GM23338 (cell line): ENCODE results near the gene KCNMA1.

ENCODE experiments used
- CREB1 ChIP-seq: fragments of 250-450 bp; sonication (Bioruptor Pico); IDR thresholded peaks from 2 replicates; pipeline ENCODE4 v1.5.0; 2020; ENCODE audit warnings: low read depth, mild to moderate bottlenecking, moderate library complexity
- CTCF ChIP-seq, 2 experiments: fragments of 200-600 bp in 1 of 2; sonication (generic) in 1 of 2; conservative IDR thresholded peaks; 2 replicates each; pipeline versions ENCODE4 v1.5.1 to v1.6.1; 2016 to 2017; ENCODE audit warnings: antibody characterized with exemption in 2 of 2, low read depth in 2 of 2, mild to moderate bottlenecking in 2 of 2, moderate library complexity in 1 of 2
- EZH2 ChIP-seq: fragments of 200-600 bp; sonication (generic); IDR thresholded peaks from one replicate; pipeline ENCODE4 v1.8.0; 2017; ENCODE audit warnings: antibody characterized with exemption, mild to moderate bottlenecking, low read depth; ENCODE audit not compliant: unreplicated experiment
- EZH2phosphoT487 ChIP-seq: fragments of 200-600 bp; sonication (generic); IDR thresholded peaks from one replicate; pipeline ENCODE4 v1.8.1; 2018; ENCODE audit warnings: antibody characterized with exemption; ENCODE audit not compliant: unreplicated experiment
- JUNB ChIP-seq: IDR thresholded peaks from one replicate; pipeline ENCODE4 v1.6.1; 2016; ENCODE audit warnings: antibody characterized with exemption; ENCODE audit not compliant: unreplicated experiment
- POLR2AphosphoS5 ChIP-seq: IDR thresholded peaks from 2 replicates; pipeline ENCODE4 v1.6.1; 2016; ENCODE audit warnings: antibody characterized with exemption, low read depth
- STAT1 ChIP-seq: IDR thresholded peaks from one replicate; pipeline ENCODE4 v1.6.1; 2016; ENCODE audit warnings: antibody characterized with exemption; ENCODE audit not compliant: unreplicated experiment
- ZNF331 ChIP-seq: fragments of 250-450 bp; sonication (Bioruptor Pico); IDR thresholded peaks from 2 replicates; pipeline ENCODE4 v1.5.0; 2020; ENCODE audit warnings: low read depth, mild to moderate bottlenecking, moderate library complexity
- TF ChIP-seq, protein P1 (sequence below): IDR thresholded peaks from one replicate; pipeline ENCODE4 v1.6.1; 2018; ENCODE audit warnings: antibody characterized with exemption; ENCODE audit not compliant: unreplicated experiment
- TF ChIP-seq, protein P2 (sequence below): fragments of 250-450 bp; sonication (Bioruptor Pico); IDR thresholded peaks from 2 replicates; pipeline ENCODE4 v1.5.0; 2020; ENCODE audit warnings: mild to moderate bottlenecking, moderate library complexity
- TF ChIP-seq, protein P3 (sequence below): IDR thresholded peaks from 2 replicates; pipeline ENCODE4 v1.6.1; 2016; ENCODE audit warnings: antibody characterized with exemption

GRCh38 chr10:77135555-77135954 is 502.1 kb downstream of the KCNMA1 start:
- no peak for TF ChIP-seq CTCF (conservative IDR thresholded peaks at IDR 0.05; ENCODE audit: low read depth in 2 of 2)
- TF ChIP-seq EZH2phosphoT487: no peak
- TF ChIP-seq POLR2AphosphoS5: no peak
- TF ChIP-seq EZH2: no peak
- TF ChIP-seq CREB1 (CRISPR knock-in tag): no peak
- no peak for TF ChIP-seq STAT1
- TF ChIP-seq, protein P1, sequence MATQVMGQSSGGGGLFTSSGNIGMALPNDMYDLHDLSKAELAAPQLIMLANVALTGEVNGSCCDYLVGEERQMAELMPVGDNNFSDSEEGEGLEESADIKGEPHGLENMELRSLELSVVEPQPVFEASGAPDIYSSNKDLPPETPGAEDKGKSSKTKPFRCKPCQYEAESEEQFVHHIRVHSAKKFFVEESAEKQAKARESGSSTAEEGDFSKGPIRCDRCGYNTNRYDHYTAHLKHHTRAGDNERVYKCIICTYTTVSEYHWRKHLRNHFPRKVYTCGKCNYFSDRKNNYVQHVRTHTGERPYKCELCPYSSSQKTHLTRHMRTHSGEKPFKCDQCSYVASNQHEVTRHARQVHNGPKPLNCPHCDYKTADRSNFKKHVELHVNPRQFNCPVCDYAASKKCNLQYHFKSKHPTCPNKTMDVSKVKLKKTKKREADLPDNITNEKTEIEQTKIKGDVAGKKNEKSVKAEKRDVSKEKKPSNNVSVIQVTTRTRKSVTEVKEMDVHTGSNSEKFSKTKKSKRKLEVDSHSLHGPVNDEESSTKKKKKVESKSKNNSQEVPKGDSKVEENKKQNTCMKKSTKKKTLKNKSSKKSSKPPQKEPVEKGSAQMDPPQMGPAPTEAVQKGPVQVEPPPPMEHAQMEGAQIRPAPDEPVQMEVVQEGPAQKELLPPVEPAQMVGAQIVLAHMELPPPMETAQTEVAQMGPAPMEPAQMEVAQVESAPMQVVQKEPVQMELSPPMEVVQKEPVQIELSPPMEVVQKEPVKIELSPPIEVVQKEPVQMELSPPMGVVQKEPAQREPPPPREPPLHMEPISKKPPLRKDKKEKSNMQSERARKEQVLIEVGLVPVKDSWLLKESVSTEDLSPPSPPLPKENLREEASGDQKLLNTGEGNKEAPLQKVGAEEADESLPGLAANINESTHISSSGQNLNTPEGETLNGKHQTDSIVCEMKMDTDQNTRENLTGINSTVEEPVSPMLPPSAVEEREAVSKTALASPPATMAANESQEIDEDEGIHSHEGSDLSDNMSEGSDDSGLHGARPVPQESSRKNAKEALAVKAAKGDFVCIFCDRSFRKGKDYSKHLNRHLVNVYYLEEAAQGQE: no peak
- no peak for TF ChIP-seq ZNF331
- TF ChIP-seq, protein P2, sequence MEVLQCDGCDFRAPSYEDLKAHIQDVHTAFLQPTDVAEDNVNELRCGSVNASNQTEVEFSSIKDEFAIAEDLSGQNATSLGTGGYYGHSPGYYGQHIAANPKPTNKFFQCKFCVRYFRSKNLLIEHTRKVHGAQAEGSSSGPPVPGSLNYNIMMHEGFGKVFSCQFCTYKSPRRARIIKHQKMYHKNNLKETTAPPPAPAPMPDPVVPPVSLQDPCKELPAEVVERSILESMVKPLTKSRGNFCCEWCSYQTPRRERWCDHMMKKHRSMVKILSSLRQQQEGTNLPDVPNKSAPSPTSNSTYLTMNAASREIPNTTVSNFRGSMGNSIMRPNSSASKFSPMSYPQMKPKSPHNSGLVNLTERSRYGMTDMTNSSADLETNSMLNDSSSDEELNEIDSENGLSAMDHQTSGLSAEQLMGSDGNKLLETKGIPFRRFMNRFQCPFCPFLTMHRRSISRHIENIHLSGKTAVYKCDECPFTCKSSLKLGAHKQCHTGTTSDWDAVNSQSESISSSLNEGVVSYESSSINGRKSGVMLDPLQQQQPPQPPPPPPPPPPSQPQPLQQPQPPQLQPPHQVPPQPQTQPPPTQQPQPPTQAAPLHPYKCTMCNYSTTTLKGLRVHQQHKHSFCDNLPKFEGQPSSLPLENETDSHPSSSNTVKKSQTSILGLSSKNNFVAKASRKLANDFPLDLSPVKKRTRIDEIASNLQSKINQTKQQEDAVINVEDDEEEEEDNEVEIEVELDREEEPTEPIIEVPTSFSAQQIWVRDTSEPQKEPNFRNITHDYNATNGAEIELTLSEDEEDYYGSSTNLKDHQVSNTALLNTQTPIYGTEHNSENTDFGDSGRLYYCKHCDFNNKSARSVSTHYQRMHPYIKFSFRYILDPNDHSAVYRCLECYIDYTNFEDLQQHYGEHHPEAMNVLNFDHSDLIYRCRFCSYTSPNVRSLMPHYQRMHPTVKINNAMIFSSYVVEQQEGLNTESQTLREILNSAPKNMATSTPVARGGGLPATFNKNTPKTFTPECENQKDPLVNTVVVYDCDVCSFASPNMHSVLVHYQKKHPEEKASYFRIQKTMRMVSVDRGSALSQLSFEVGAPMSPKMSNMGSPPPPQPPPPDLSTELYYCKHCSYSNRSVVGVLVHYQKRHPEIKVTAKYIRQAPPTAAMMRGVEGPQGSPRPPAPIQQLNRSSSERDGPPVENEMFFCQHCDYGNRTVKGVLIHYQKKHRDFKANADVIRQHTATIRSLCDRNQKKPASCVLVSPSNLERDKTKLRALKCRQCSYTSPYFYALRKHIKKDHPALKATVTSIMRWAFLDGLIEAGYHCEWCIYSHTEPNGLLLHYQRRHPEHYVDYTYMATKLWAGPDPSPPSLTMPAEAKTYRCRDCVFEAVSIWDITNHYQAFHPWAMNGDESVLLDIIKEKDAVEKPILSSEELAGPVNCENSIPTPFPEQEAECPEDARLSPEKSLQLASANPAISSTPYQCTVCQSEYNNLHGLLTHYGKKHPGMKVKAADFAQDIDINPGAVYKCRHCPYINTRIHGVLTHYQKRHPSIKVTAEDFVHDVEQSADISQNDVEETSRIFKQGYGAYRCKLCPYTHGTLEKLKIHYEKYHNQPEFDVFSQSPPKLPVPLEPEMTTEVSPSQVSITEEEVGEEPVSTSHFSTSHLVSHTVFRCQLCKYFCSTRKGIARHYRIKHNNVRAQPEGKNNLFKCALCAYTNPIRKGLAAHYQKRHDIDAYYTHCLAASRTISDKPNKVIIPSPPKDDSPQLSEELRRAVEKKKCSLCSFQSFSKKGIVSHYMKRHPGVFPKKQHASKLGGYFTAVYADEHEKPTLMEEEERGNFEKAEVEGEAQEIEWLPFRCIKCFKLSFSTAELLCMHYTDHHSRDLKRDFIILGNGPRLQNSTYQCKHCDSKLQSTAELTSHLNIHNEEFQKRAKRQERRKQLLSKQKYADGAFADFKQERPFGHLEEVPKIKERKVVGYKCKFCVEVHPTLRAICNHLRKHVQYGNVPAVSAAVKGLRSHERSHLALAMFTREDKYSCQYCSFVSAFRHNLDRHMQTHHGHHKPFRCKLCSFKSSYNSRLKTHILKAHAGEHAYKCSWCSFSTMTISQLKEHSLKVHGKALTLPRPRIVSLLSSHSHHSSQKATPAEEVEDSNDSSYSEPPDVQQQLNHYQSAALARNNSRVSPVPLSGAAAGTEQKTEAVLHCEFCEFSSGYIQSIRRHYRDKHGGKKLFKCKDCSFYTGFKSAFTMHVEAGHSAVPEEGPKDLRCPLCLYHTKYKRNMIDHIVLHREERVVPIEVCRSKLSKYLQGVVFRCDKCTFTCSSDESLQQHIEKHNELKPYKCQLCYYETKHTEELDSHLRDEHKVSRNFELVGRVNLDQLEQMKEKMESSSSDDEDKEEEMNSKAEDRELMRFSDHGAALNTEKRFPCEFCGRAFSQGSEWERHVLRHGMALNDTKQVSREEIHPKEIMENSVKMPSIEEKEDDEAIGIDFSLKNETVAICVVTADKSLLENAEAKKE (CRISPR knock-in tag): no peak
- no peak for TF ChIP-seq JUNB
- TF ChIP-seq, protein P3, sequence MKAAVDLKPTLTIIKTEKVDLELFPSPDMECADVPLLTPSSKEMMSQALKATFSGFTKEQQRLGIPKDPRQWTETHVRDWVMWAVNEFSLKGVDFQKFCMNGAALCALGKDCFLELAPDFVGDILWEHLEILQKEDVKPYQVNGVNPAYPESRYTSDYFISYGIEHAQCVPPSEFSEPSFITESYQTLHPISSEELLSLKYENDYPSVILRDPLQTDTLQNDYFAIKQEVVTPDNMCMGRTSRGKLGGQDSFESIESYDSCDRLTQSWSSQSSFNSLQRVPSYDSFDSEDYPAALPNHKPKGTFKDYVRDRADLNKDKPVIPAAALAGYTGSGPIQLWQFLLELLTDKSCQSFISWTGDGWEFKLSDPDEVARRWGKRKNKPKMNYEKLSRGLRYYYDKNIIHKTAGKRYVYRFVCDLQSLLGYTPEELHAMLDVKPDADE: no peak
